Right ventricle myocardium superior (tissue), 1 donor: ENCODE measurements around the gene CASP1. TPM values are rescaled to one million over a fixed set of nuclear protein-coding genes. Genes with fewer than 3 reads are reported as not detected.
"Not testable (repeated sequence)": the region's sequence is repeated elsewhere in the genome, so short reads cannot be mapped to it uniquely, and the experiment has no call there.

Experiments used
- ATAC-seq: fragments of 200-7000 bp; cut with Tn5 transposase; one replicate; pipeline ENCODE4 v1.9.1; 2020; ENCODE audit warnings: mild to moderate bottlenecking; ENCODE audit not compliant: poor library complexity
- DNase-seq: peaks from one replicate; pipeline ENCODE4 v3.0.0-alpha.2; 2020
- intact Hi-C: fragments of 100-400 bp; cut with DNase I; formaldehyde crosslinking; loops from one replicate; pipeline ENCODE4 v1.11.2; 2022
- long read RNA-seq: library from polyadenylated mRNA; unstranded; transcript quantifications from one replicate; pipeline ENCODE4 v2.0.0, GENCODE V29; 2021
- total RNA-seq: library from RNA; stranded (reverse); fragmentation: NEBNext Ultra II Directional; extraction: Animal tissue kit (Norgen Biotek cat#: 25700); gene quantifications from one replicate; pipeline ENCODE4 v1.2.1, GENCODE V29; 2021
- donor health status: DM: no; HTN: yes; CAD: no; lungs with severe emphysema.

Gene CASP1
- 9.5 TPM for total RNA-seq
- long read RNA-seq, partial matches to known transcripts = 0 of 5 reads
- long read RNA-seq, other reads (novel, unspliced or antisense) = 1 of 5 reads

- ATAC-seq = peak; percentile 91
- no peak for DNase-seq
- intact Hi-C loops = no loop called here
Observed at GRCh38 chr11:105034813-105035620, at the start of gene CASP1. CASP1 (minus strand) TSS chr11:105035144; CDS start chr11:105035113, 31 bp downstream.

GRCh38 chr11:105081412-105082150 lies 46.6 kb upstream of the CASP1 start:
- intact Hi-C loops = no loop called here
- ATAC-seq = no peak
- DNase-seq = no peak

DNA sequence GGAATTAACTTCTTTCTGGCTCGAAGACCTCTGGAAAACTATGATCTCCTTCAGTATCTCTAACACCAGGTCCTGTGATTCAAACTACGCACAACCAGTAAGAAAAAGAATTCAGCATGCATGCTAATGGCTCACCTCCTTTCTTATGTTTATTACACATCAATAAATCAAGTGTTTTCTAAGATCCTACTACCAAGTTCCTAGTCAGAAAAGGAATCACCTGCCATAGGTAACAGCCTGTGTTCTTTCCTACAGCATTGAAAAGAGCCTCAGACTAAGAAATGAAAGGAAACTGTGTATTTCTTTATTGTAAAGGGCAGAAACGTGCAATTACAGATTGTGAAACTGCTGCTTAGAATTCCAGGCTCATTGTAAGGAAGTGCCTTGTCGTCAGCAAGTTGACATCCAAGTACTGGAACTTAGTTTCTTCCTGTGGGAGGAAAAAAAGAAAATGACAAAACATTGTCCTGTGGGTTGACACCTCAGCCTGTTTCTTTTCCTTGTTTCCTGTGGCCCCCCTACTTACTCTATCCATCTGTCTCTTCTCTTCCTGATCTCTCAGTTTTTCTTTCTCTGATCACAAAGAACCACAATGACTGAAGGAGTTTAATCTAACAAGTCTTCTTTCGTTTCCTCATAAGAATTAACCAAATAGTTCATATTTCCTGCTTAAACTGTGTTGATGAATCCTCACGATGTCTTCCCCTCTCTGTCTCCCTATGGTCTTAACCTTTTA lies 45.4 kb upstream of the CASP1 start:
- DNase-seq, ATAC-seq, intact Hi-C loops: not testable (repeated sequence)

- DNase-seq (no peak), ATAC-seq (no peak)
- intact Hi-C loops = no loop called here
Observed at GRCh38 chr11:105078283-105078682, 43.3 kb upstream of the CASP1 start.

DNA sequence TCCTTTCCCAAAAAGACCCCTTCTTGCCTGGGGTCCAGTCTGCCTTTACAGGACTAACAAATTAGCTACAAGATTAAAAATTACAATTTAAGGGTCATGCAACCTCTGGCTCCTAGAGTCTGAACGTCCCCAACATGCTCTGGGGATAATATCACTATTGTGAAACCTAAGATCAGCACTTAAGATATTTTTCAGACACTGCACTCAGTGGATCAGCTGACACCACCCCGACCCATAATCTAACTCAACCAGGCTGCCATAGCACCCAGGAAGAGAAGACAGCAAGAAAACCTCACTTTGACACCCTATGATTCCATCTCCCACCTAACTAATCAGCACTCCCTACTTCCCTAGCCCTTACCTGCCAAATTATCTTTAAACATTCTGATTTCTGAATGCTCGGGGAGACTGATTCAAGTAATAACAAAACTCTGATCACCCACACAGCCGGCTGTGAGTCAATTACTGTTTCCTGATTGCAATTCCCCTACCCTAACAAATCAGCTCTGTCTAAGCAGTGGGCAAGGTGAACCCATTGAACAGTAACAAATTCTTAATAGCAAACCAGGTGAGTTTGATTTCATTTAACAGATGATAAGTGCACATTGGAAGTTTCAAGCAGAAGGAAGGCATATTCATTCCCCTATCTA lies 42.3 kb upstream of the CASP1 start:
- intact Hi-C loops, DNase-seq, ATAC-seq: not testable (repeated sequence)

DNA sequence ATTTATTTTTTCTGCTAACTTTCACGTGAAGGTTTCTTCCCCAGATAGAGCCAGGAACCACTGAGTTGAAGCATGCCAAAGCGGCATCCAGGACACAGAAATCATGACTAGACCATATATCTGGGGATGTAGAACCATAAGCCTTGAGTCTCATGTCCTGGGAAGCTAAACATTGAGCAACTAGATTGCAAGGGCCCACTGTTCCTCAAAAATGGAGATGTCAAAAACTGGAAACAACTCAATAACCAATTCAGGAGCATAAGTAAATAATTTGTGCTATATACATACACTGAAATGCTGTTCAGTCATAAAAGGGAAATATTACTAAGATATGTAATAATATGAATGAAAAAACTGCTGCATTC lies 39.2 kb upstream of the CASP1 start:
- intact Hi-C loops = no loop called here
- DNase-seq (no peak), ATAC-seq (no peak)

DNA sequence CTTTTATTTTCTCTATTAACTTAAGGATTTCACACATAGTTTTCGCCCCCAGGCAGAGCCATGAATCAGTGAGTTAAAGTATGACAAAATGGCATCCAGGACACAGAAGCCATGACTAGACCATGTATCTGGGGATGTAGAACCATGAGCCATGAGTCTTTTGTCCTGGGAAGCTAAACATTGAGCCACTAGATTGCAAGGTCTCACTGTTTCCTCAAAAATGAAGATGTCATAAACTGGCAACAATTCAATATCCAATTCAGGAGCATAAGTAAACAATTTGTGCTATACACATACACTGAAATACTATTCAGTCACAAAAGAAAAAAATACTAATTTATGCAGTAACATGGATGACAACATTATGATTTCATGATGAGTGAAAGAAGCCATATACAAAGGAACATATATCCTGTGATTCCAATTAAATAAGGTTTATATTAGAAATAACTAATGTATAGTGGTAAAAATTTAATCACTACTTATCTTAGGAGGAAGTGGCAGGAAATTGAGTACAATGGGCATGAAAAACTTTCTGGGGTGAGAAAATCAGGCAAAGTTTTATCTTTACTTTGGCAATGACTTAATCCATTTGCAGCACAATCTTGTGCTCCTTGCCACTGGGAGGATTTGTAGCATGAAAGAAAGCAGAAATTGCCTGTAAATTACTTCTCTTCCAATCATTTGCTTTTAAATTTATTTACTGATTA lies 38.7 kb upstream of the CASP1 start:
- ATAC-seq (no peak), DNase-seq (no peak)
- intact Hi-C loops = no loop called here

GRCh38 chr11:105072080-105072479 lies 37.1 kb upstream of the CASP1 start:
- intact Hi-C loops, ATAC-seq, DNase-seq: not testable (repeated sequence)

- DNase-seq = no peak
- ATAC-seq = no peak
- intact Hi-C loops = no loop called here
Observed at GRCh38 chr11:105071089-105071732, 36.3 kb upstream of the CASP1 start.

GRCh38 chr11:105070306-105070705 lies 35.4 kb upstream of the CASP1 start:
- DNase-seq (no peak), ATAC-seq (no peak)
- intact Hi-C loops = no loop called here

GRCh38 chr11:105069749-105070148 lies 34.8 kb upstream of the CASP1 start:
- ATAC-seq, DNase-seq, intact Hi-C loops: not testable (repeated sequence)

GRCh38 chr11:105063245-105063941 lies 28.4 kb upstream of the CASP1 start:
- ATAC-seq, DNase-seq, intact Hi-C loops: not testable (repeated sequence)

GRCh38 chr11:105057432-105057831 lies 22.5 kb upstream of the CASP1 start:
- DNase-seq (no peak), ATAC-seq (no peak)
- intact Hi-C loops = no loop called here

DNA sequence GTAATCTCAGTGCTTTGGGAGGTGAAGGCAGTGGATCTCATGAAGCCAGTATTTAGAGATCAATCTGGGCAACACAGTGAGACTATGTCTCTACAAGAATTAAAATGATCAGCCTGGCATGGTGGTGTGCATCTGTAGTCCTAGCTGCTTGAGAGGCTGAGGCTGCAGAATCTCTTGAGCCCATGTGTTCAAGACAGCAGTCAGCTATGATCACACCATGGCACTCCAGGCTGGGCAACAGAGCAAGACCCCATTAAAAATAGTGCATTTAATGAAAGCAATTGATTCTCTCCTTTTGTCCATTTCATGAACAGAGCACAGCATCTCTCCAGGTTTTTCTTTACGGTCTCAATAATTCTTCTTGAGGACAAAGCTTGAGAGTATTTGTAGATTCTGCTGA lies 21.5 kb upstream of the CASP1 start:
- DNase-seq = no peak
- intact Hi-C loops = no loop called here
- ATAC-seq = no peak

GRCh38 chr11:105054723-105055493 lies 20.0 kb upstream of the CASP1 start:
- intact Hi-C loops = no loop called here
- no peak for DNase-seq
- no peak for ATAC-seq

DNA sequence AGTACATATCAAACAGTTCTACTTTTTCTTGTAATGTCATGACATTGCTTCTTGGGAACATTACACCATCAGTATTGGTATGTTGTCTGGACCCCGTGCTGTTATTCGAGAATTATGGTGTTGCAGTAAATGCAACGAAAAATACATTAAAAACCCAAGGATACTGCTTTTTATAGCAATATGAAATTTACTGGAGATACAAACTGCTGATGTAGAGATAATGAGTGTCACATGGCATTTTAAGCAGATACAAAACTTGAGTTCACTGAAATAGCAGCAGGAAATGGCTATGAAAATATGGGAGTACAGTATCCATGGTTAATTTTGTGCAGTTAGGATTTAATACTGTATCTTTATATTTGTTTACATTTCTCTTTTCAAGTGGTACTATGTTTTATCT lies 17.5 kb upstream of the CASP1 start:
- intact Hi-C loops = no loop called here
- DNase-seq (no peak), ATAC-seq (no peak)
